HG03354 (cell line): ENCODE results near the gene F13A1.

Experiments used
- ATAC-seq: cut with Tn5 transposase; IDR thresholded peaks from one replicate; pipeline ENCODE4 v1.9.1; 2021; ENCODE audit warnings: mild to moderate bottlenecking; ENCODE audit not compliant: unreplicated experiment, poor library complexity, severe bottlenecking

F13A1 gene

DNA sequence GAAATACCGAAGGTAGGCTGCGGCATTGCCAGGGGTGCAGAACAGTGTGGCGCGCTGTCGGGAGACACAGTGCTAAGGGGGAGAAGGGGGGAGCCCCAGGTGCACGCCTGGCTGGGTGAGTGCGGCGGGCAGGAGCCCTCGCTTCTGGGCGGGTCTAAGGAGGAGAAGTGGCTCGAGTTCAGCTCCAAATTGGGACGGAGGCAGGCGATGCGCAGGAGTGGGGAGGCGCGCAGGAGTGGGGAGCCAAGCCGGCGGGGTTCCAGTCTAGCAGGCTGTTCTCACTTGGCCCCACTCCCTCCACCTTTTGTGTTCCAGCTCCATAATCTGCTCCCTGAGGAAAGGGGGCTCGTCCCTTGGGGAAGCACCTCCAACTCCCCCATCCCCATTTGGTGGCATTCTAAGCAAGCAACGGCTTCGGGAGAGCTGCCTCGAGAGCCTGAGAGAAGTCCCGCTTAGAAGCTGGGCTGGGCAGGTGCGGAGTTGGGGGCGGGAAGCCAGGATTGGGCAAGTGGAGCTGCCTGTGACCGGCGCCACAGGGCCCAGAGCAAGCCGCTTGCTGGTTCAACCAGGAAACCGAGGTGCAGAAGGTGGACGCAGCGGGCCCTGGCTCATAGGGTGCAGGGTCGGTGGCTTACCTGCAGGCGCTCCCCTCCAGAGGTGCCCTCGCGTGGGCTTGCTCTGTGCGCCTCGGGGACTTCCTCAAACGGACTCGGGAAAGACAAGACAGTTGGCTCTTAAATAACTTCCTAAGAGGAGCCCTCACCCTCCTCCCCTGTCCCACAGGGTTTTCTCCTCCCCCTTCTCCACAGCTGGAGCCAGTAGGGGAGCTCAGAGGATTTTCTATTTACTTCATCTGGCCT is at the start of gene F13A1:
Gene F13A1 (minus strand): TSS at position 711 of the 860 bp plus-strand sequence. CDS start 1,998 bp downstream, outside the sequence.
- ATAC-seq, result peak; percentile 62

DNA sequence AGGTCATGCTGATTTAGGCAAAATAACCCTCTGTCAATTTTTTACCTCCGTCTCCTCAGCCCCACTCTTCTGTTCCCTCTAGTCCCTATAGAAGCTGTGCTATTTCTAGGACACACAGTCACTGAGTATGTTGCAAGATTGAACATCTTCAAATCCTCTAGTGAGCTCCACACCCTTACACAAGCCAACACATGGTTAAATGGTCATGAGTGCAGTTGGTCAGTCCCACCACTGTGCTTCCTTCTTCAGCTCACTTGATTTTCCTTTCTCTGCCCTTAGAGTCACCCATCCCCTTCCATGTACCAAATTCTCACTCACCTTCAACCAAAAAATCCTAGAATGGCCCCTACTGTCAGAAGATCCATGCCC is 48.2 kb upstream of the F13A1 start:
- no peak for ATAC-seq

DNA sequence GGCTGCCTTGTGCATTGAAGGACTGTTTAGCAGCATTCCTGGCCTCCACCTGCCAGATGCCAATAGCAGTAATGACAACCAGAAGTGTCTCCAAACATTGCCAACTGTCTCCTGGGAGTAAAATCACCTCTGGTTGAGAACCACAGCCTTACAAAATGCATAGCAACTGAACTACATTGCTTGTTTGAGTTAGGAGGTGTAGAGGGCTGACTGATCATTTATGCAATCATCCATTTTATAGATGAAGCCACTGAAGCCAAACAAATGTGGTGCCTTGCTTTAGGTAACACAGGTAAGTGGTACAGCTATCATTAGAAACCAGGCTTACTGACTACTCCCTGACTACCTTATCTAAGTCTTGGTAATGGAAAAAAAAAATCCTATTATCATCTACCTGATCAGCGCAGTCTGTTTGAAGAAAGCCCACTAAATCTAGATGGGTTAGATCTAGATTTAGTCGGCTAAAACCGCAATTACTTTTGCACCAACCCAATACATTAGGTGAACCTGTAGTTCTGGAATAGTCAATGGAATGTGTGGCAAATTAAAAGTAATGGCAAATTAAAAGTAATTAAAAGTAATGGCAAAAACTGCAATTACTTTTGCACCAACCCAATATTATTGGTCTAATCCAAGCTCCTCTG is 47.7 kb upstream of the F13A1 start:
- no peak for ATAC-seq

- ATAC-seq, result no peak
Measured at GRCh38 chr6:6366803-6367202, 46.3 kb upstream of the F13A1 start.

- ATAC-seq, result no peak
Measured at GRCh38 chr6:6365242-6365641, 44.8 kb upstream of the F13A1 start.

DNA sequence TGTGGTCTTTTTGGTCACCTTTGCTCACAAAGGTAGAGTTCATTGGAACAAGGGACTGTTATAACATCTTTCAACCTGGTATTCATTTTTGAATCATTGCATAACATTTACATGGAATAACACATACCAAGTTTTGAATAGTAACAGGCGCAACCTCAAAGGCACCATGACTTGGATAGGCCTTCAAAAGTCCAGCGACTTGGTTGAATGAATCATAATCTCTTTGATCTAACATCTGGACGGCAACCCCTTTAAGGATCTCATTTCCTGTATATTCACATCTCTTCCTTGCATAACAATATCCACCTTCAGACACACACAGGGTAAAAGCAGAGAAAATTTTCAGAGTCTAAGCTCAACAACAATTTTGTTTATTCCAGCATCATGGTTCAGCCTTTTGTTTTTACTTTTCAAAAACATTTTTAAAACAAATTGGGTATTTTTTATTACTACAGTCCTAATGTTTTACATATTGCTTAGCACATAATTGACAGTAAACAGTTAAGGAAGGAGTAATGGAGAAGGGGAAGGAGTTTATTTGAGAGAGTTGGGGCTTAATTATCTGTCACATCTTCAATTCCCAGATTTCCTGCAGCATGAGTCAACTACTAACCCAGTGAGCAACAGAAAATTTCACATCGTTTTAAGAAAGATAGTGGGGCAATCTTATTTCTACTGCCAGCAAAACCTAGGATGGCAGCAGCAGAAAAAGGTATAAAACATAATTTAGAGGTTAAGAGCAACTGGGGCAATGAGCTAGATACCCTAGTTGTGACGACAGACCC is 41.8 kb upstream of the F13A1 start:
- no peak for ATAC-seq

GRCh38 chr6:6357530-6357929 is 37.1 kb upstream of the F13A1 start:
- no peak for ATAC-seq

DNA sequence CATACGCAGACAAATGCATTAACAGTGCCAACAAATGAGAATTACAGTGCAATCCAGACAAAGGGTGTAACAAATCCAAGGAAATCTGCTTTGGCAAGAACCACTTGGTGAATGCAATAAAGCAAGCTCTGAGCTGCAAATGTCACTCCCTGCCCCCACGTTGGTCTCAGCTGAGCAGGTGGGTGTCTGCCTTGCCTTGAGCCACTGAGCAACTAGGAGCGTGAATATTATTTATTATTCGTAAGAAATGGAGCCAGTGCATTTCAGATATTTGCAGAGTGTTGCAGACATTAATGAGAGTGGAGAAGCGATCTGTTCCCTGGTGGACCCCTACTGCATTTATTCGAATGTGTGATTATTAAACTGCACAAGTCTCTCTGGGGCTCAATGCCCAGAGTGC is 36.6 kb upstream of the F13A1 start:
- no peak for ATAC-seq

DNA sequence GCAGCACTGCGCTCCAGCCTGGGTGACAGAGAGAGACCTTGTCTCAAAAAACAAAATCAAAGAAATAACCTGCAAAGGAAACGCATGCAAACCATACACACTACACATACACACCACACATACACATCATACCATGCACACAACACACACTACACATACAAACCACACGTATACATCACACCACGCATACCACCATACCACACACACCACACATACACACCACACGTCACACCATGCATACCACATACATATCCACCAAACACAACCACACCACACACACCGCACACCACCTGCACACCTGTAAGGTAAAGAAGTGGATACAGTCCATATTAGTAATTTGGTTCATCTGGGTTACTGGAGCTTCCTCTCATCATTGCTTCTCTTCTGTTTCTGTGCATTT is 32.3 kb upstream of the F13A1 start:
- ATAC-seq, result no peak

DNA sequence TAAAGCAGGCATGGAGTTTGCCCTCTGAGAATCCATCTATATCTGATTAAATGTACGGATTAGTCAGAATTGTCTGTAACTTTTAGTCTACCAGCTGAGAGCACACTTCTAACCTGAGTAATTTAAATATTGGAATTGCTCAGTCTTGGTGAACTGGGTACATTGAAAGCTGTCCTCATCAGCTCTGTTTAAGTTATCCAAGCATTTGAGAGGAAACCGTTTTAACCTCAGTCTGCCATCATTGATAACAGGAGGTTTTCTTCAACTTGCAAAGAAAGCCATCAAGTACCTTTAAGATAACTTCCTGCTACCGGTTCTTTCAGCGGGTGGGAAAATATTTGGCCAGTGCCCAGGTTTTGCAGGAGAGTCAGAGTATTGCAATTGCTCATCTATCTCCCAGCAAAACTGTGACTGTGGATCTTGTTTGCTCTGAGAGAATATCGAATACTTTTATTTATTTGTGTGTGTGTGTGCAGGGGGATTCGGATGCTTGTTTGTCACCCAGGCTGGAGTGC is 31.1 kb upstream of the F13A1 start:
- ATAC-seq, result no peak

- no peak for ATAC-seq
Measured at GRCh38 chr6:6350696-6351095, 30.2 kb upstream of the F13A1 start.

DNA sequence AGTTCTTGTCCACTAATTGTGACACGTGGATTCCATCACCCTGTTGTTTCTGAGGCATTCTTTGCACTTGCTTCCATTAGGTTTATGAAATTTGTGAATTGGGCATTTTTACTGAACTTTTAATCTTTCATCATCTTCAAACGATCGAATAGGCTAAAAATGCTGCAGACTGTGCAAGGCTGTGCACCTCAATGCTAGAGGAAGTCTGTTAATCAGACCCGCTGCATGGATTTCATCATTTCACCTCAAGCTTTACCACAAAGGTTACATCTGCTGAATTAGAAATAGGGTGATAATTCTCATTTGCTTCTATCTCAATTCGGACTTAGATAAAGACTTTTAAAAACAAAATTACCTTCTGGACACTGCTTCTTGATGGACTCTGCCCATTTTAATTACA is 27.8 kb upstream of the F13A1 start:
- no peak for ATAC-seq

DNA sequence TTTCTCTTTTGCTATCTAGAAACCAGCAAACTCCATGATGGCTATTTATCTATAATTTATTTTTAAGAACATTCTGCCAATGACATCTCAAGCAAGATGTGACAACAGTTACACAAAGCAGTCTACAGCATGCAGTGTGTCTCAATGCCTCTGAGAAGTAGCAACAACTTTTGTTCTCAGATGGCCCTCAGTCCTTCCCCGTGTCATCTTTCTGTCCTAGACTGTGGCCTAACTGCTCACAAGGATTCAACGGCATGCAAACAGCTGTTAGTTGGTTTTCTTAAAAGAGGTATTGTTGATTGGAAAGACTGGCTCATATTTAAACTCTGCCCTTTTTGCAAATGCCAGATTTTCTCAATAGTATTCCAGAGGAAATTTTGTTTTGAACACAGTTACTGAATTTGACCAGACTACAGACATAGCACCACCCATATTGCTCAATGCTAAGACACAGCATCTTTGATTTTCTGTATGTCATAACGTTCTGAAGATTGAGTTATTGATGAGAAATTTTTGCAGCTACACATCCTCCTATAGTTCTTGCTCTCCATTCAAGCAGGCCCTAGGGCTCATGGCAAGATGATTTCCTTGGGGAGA is 26.1 kb upstream of the F13A1 start:
- ATAC-seq, result no peak

GRCh38 chr6:6333501-6333900 is 13.0 kb upstream of the F13A1 start:
- no peak for ATAC-seq

DNA sequence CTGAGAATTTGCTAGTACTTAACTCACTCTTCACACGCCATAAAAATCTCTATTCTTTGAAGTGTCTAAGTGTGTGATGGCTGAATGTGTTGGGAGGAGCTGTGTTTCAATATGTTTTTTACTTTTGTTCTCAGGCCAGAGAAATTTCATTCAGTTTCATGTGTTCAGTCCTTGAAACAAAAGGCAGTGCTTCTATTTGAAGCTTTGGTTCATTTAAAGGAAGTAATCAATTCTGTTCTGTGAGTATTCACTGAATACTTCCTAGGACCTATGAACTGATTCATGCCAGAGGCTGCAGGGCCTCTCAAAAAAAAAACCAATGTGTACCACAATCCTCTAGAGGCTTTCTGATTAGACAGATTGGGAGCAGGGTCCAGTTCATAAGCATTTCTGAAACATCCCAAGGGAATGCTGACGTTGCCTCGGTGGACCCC is 12.4 kb upstream of the F13A1 start:
- peak; percentile 31 for ATAC-seq

GRCh38 chr6:6331946-6332601 is 11.6 kb upstream of the F13A1 start:
- peak; percentile 65 for ATAC-seq

DNA sequence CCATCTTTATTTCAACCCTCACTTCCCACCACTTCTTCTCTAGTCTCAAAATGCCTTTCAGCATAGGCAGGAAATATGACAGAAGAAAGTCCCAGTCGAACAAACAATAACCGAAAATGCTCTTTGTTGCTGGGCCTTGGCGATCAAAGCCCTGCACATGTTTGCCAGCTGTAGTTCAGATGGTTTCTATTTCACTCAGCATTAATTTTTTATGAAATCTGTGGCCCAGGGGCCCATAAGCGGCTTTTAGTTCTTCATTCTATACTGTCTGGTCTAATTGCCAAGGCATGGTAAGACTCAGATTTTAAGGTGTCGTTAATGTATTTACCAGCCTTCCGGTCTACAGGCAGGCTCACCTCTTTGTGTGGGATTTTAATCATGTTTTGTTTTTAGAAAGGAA is 10.9 kb upstream of the F13A1 start:
- peak; percentile 79 for ATAC-seq

DNA sequence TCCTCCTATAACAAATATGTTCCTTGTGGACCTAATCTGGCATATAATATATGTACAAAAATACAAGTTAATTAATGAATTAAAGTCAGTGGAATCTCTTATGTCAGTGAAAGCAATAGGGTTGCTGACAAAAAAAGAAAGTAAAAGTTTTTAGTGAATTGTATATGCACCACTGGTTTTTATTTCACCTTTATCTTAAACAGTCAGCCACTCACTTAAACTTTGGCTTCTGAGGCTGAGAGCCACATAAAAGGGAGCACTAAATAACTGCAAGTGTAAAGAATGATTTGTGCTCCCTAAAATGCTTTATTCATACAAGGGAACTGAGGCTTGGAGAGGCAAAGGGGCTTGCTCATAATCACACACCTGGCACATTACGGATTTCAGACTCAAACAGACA is 9.9 kb upstream of the F13A1 start:
- ATAC-seq, result no peak

DNA sequence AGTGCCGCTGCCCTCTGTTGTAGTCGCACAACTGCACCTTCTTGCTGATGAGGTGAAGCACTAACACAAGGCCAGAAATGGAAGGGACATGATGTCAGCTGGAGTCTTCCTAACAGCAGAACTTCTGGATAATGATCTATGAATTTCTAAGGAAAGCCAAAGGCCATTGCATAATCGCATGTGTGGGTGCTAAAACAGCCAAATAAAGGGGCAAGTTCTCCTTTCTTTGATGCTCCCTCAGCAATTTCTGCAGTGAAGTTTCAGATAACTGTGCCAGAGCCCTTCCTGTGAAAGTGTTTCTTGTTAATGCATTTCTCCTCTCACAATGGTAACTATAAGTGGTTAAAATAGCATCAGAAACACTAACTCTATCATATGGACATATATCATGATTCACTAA is 8.0 kb upstream of the F13A1 start:
- no peak for ATAC-seq
